ENCODE results near the gene ACSS3.

The ACSS3 gene

GRCh38 chr12:81077329-81077685, 572 bp upstream of the ACSS3 start:
- peak overlapping the region; percentile 64 for H3K4me3 ChIP-seq (ENCODE audit: low read length)
- DNase-seq (ENCODE audit: low read depth), result peak; percentile 25
- TF ChIP-seq CTCF (conservative IDR thresholded peaks at IDR 0.05; ENCODE audit: low read length), result no peak

DNA sequence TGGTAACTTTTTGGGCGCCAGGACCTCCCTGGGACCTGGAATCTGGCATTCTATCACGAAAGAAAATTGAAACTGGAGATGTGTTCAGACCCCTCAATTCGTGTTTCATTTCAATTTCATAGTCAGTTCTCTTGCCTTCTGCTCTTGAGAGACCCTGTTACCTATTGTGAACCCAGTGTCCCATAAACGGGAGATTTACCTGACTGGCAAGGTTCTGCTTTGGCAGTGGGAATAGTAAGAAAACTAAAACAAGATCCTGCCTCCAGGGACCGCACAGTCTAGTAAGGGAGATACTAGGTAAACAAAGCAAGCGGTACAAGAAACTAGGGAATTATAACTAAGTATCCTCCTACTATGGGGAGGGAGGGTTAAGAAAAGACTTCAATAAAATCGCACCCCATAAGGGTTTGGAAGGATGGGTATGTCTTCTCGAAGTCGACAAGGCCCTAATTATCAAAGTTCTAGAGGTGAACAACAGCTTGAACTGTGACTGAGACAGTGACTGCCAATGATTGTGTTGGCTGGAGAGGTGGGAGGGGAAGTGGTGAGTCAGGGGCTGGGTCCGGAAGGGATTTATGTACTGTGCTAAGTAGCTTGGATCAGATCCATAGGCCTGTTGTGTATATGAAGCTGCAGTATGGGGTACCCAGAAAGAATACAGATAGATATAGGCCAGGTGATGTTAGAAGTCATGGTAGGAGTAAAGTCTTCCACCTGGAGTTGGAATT, 754 bp downstream of the ACSS3 start:
- no peak for TF ChIP-seq CTCF (conservative IDR thresholded peaks at IDR 0.05; ENCODE audit: low read length)
- H3K4me3 ChIP-seq (ENCODE audit: low read length), result peak overlapping the region; percentile 64
- peak; percentile 34 for DNase-seq (ENCODE audit: low read depth)

DNA sequence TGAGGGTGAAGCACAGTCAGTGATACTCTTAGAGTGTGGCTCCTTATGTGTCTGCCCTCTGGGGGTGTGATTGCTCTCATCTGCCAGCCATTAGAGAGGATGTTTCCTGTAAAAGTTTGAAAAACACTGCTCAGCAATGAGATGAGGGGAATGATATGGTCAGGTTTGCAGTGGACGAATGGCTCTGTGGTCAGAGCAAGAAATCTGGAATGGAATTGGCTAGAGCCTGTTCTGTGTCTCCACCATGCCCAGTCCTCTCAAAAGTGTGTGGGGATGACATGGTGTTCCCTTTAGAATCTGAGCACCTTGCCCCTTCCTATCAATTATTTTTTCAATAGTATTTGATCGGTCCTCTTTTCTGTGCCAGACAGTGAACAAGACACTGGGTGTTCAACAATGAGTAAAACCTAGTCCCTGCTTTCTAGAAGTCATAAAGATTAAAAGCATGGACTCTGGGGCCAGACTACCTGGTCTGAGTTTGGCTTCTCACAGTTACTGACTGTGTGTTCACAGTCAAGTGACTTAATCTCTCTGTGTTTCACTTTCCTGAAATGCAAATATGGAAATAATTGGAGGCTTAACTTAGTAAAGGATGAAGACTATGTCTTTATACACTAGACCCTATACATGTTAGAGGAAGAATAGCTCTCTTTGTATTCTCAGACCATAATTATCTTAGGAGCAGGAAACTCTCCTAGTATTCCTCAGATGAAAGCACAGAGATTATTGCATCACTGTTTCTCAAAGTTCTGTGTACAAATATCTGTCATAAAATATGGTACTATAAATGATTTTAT, 1.6 kb downstream of the ACSS3 start:
- no peak for DNase-seq (ENCODE audit: low read depth)
- no peak overlapping the region; the same call in 1 of the 2 replicates for H3K4me3 ChIP-seq (ENCODE audit: low read length)
- TF ChIP-seq CTCF (conservative IDR thresholded peaks at IDR 0.05; ENCODE audit: low read length), result no peak

DNA sequence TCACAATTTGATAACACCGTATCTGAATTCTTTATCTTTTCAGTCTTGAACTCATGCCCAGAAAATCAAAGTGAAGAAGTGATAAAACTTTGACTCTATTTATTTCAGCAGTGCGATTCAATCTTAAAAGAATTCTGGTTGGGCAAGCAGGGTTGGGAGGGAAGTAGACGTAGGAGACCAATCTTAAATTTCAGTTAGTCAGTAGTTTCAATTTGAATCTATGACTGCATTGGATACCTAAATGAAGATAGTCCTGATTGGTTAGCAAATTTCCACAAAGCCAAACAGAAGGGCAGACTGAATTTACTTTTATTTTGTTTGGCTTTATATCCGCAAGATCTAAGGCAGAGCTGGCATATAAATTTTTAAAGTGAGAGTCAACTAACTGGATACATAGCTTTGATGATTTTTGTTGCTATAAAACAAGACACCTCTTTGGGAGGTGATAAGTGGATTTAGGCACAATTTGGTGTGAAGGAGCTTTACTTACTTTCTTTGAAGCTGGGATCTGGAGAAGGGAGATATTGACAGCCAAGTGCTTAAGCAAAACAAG, 2.6 kb downstream of the ACSS3 start:
- DNase-seq (ENCODE audit: low read depth), result peak; percentile 6
- no peak overlapping the region for H3K4me3 ChIP-seq (ENCODE audit: low read length)
- TF ChIP-seq CTCF (conservative IDR thresholded peaks at IDR 0.05; ENCODE audit: low read length), result no peak

DNA sequence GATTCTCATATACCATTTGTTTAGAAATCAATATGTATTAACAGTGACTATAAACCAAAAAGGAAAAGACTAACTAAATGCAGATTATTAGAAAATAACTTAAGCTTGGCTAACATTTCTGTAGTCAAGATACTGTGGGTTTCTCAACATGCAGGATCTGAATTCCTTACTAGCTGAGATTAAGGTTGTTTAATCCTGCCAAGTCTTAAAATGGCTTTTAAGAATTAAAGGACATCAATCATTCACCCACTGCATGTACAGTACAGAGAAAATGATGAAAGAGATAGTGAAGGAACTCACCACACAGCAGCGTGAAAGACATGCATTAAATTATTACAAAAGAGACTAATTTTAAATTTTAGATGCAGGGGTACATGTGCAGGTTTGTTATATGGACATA, 3.8 kb downstream of the ACSS3 start:
- no peak for TF ChIP-seq CTCF (conservative IDR thresholded peaks at IDR 0.05; ENCODE audit: low read length)
- H3K4me3 ChIP-seq (ENCODE audit: low read length), result no peak overlapping the region
- no peak for DNase-seq (ENCODE audit: low read depth)

GRCh38 chr12:81083018-81083417, 5.1 kb downstream of the ACSS3 start:
- H3K4me3 ChIP-seq (ENCODE audit: low read length), result no peak overlapping the region

More at GRCh38 chr12:81083018-81083417, 5.1 kb downstream of the ACSS3 start:
- TF ChIP-seq CTCF (conservative IDR thresholded peaks at IDR 0.05; ENCODE audit: low read length), result no peak
- DNase-seq (ENCODE audit: low read depth), result no peak

All from AG10803 (cell line).